Measurements from ENCODE around the gene RPH3AL. TPM values are rescaled to one million over a fixed set of nuclear protein-coding genes. Genes with fewer than 3 reads are reported as not detected.

The RPH3AL gene
- total and polyA plus RNA-seq, 2 of the 8 experiments (the other 6 are each of a cell fraction or from before 2014, with no cell fraction given), result 5.6 to 5.8 TPM

GRCh38 chr17:307295-307691, 45.3 kb downstream of the RPH3AL start:
- H3K79me1 ChIP-seq (ENCODE audit: low read depth, low read length), result no peaks in the 10 kb centered on the region
- H2BK20ac ChIP-seq (ENCODE audit: low read length), result no peak overlapping the region
- H3K27me3 ChIP-seq (replicated peaks in 1 of 4; ENCODE audit: control insufficient read depth in 3 of 4, extremely low read depth in 1 of 4, insufficient read depth in 3 of 4, low read length in 3 of 4), result peaks cover 0 to 1% (median 0%) of the 10 kb centered on the region in 4 experiments; a peak in 1 of 7 replicates
- ChIA-PET POLR2A (ENCODE audit: partially characterized antibody) (interaction anchor here (1.3 kb wide), 1 partner anchor 128 kb away, joined by 4 read pairs; no protein-coding TSS in a partner anchor), CTCF (ENCODE audit: partially characterized antibody) (interaction anchor here (0.6 to 4.4 kb wide), 10 partner anchors 10 to 152 kb away, joined by 3 to 29 read pairs (median 6); no protein-coding TSS in a partner anchor)
- H4K8ac ChIP-seq (ENCODE audit: extremely low read depth, insufficient read depth, low read length), result no peak overlapping the region
- no peaks in the 10 kb centered on the region for H3K79me2 ChIP-seq (ENCODE audit: control insufficient read depth in 1 of 2, insufficient read depth in 2 of 2, low read length in 2 of 2)
- H3K36me3 ChIP-seq (ENCODE audit: control insufficient read depth in 2 of 4, insufficient read depth in 4 of 4, low read length in 3 of 4), result no peaks in the 10 kb centered on the region
- no peak overlapping the region for H3K4me2 ChIP-seq (ENCODE audit: insufficient read depth in 1 of 2, low read depth in 2 of 2, low read length in 2 of 2)
- FAIRE-seq, result no peak
- H3K9ac ChIP-seq (replicated peaks in 1 of 4; ENCODE audit: extremely low read depth in 1 of 4, low read depth in 3 of 4, low read length in 3 of 4), result no peak overlapping the region
- H2AFZ ChIP-seq (ENCODE audit: low read length), result no peak overlapping the region
- 84% methylated on average over 12 of the region's 16 CpGs; no CpG with 5 or more reads in 1 of the 2 experiments for WGBS, 2 experiments (ENCODE audit: extremely low coverage in 1 of 2, insufficient coverage in 1 of 2, insufficient read length in 1 of 2, insufficient replicate concordance in 2 of 2, low coverage in 1 of 2, low lambda C conversion rate in 2 of 2, missing lambda C conversion rate in 1 of 2)
- H4K5ac ChIP-seq (ENCODE audit: insufficient read length, low read depth, low read length), result no peak overlapping the region
- H3K4ac ChIP-seq (replicated peaks; ENCODE audit: insufficient read length, low read depth, low read length), result no peak overlapping the region
- no peak overlapping the region for H3K14ac ChIP-seq (ENCODE audit: insufficient read length)
- peak overlapping the region; percentile 71; the same call in 1 of the 2 replicates for H2BK12ac ChIP-seq (ENCODE audit: low read depth, low read length)
- peaks cover 4 to 30% (median 23%) of the 10 kb centered on the region in 4 experiments for H3K4me1 ChIP-seq (replicated peaks in 1 of 4; ENCODE audit: control insufficient read depth in 3 of 4, insufficient read depth in 4 of 4, low read length in 3 of 4)
- H4K91ac ChIP-seq (replicated peaks; ENCODE audit: insufficient read length, low read length), result no peak overlapping the region
- H2BK15ac ChIP-seq (ENCODE audit: low read length), result 0 out of 2 replicates have a peak overlapping the region, but pooled peaks have one; percentile 31
- DNase-seq (ENCODE audit: low read depth in 1 of 2, low spot score in 2 of 2), result no peak
- no peak overlapping the region for H2BK5ac ChIP-seq (ENCODE audit: low read depth, low read length)
- no peak overlapping the region for H2AK5ac ChIP-seq (ENCODE audit: low read depth, low read length)
- no peak overlapping the region for H3K23ac ChIP-seq (ENCODE audit: insufficient read length)
- no peak overlapping the region for H3K56ac ChIP-seq (replicated peaks; ENCODE audit: insufficient read length, low read depth, low read length)
- H4K20me1 ChIP-seq (replicated peaks in 1 of 2; ENCODE audit: control insufficient read depth in 1 of 2, insufficient read depth in 2 of 2, low read length in 2 of 2), result no peaks in the 10 kb centered on the region
- H2BK120ac ChIP-seq (replicated peaks; ENCODE audit: low read depth, low read length), result no peak overlapping the region
- H3K9me3 ChIP-seq (ENCODE audit: insufficient read depth in 2 of 2, low read depth in 1 of 2, low read length in 1 of 2), result no peaks in the 10 kb centered on the region
- H3K18ac ChIP-seq (ENCODE audit: extremely low read depth, low read length), result no peak overlapping the region
- no peaks in the 10 kb centered on the region; the same call in 1 of the 2 replicates for H3K23me2 ChIP-seq (ENCODE audit: low read depth, low read length)
- H3K4me3 ChIP-seq (ENCODE audit: extremely low read depth in 1 of 4, insufficient read depth in 2 of 4, low read depth in 3 of 4, low read length in 4 of 4), result no peak overlapping the region
- H3K27ac ChIP-seq (ENCODE audit: low read depth, low read length), result no peak overlapping the region
- TF ChIP-seq CBX8 (IDR thresholded peaks at IDR 0.05; ENCODE audit: borderline replicate concordance, low read depth, low read length) (no peak), YY1 (IDR thresholded peaks at IDR 0.05; ENCODE audit: low read depth, low read length) (no peak), NRF1 (IDR thresholded peaks at IDR 0.05; ENCODE audit: low read depth, low read length) (no peak), SUZ12 (IDR thresholded peaks at IDR 0.05; ENCODE audit: low read length) (no peak), RXRA (IDR thresholded peaks at IDR 0.05; ENCODE audit: insufficient read depth, low read depth, low read length) (no peak), KDM4A (IDR thresholded peaks at IDR 0.05; ENCODE audit: low read depth, low read length, severe bottlenecking) (no peak), SP1 (IDR thresholded peaks at IDR 0.05; ENCODE audit: low read depth, low read length) (no peak), TCF12 (IDR thresholded peaks at IDR 0.05; ENCODE audit: low read depth, low read length) (no peak), HDAC2 (IDR thresholded peaks at IDR 0.05; ENCODE audit: borderline replicate concordance in 1 of 2, low read depth in 2 of 2, low read length in 2 of 2) (no peak), EZH2 (IDR thresholded peaks at IDR 0.05; ENCODE audit: low read depth, low read length, severe bottlenecking) (no peak), SRF (IDR thresholded peaks at IDR 0.05; ENCODE audit: low read depth, low read length) (no peak), CREB1 (IDR thresholded peaks at IDR 0.05) (no peak), RFX5 (IDR thresholded peaks at IDR 0.05; ENCODE audit: borderline replicate concordance, low read depth, low read length) (no peak)
- TF ChIP-seq, protein P1, sequence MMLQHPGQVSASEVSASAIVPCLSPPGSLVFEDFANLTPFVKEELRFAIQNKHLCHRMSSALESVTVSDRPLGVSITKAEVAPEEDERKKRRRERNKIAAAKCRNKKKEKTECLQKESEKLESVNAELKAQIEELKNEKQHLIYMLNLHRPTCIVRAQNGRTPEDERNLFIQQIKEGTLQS (IDR thresholded peaks at IDR 0.05; ENCODE audit: insufficient read depth, low read depth, low read length), result no peak

Data from H1 (cell line).